Left lung (tissue), 10 donors: ENCODE data around the gene EFNB2. TPM values are rescaled to one million over a fixed set of nuclear protein-coding genes. Genes with fewer than 3 reads are reported as not detected.

Experiments used
- ATAC-seq: fragments of 200-7000 bp; cut with Tn5 transposase; one replicate; pipeline ENCODE4 v1.9.1; 2020; ENCODE audit warnings: moderate library complexity
- DNase-seq, 4 donors: peaks; one replicate each; pipeline ENCODE4 v3.0.0-alpha.2; 2013 to 2020
- H3K27ac ChIP-seq, 2 donors: fragments of 200-600 bp; sonication (generic) in 1 of 2; one replicate each; pipeline versions ENCODE4 v1.5.0 to v1.8.0; 2020 to 2021
- H3K27me3 ChIP-seq, 2 donors: fragments of 200-600 bp; sonication (generic) in 1 of 2; one replicate each; pipeline versions ENCODE4 v1.5.0 to v1.8.0; 2020 to 2021
- H3K36me3 ChIP-seq, 2 donors: fragments of 200-600 bp; sonication (generic) in 1 of 2; one replicate each; pipeline versions ENCODE4 v1.5.0 to v1.8.0; 2020 to 2021
- H3K4me1 ChIP-seq, 2 donors: fragments of 200-600 bp; one replicate each; pipeline ENCODE4 v1.8.0; 2021
- H3K4me3 ChIP-seq, 2 donors: fragments of 200-600 bp; sonication (generic) in 1 of 2; one replicate each; pipeline versions ENCODE4 v1.5.0 to v1.8.0; 2020 to 2021; ENCODE audit warnings: mild to moderate bottlenecking in 1 of 2
- H3K9me3 ChIP-seq, 2 donors: fragments of 200-600 bp; sonication (generic) in 1 of 2; one replicate each; pipeline versions ENCODE4 v1.5.0 to v1.8.0; 2020 to 2021
- CTCF ChIP-seq, 2 donors: fragments of 200-600 bp; sonication (generic) in 1 of 2; IDR thresholded peaks; one replicate each; pipeline versions ENCODE4 v1.5.0 to v1.8.0; 2021; ENCODE audit warnings: antibody characterized with exemption in 2 of 2
- intact Hi-C, 2 donors: fragments of 100-400 bp; cut with DNase I; formaldehyde crosslinking; loops; one replicate each; pipeline versions ENCODE4 v1.11.2 to v1.14.2; 2022
- polyA plus RNA-seq, 6 donors: library from polyadenylated mRNA; unstranded; fragments of 120-200 nt; gene quantifications; one replicate each; pipeline ENCODE4 v1.2.1, GENCODE V29; 2013; ENCODE audit not compliant: insufficient read length in 6 of 6
- total RNA-seq, 2 donors: library from RNA; stranded (reverse); fragmentation: NEBNext Ultra II Directional; extraction: Animal tissue kit (Norgen Biotek cat#: 25700); gene quantifications; one replicate each; pipeline ENCODE4 v1.2.1, GENCODE V29; 2021
- donor health status: DM: no; HTN: yes; CAD: no.
- donor health status: DM: no; HTN: no; CAD: no.

EFNB2 gene
- total and polyA plus RNA-seq, 8 donors, result 39.6 to 95.6 (median 85.5) TPM

GRCh38 chr13:106449096-106449495 lies 86.4 kb downstream of the EFNB2 start:
- ATAC-seq, result no peak
- H3K36me3 ChIP-seq, result no peaks in the 10 kb centered on the region
- no peaks in the 10 kb centered on the region for H3K4me1 ChIP-seq
- intact Hi-C loops, result no loop called here
- H3K9me3 ChIP-seq, result no peaks in the 10 kb centered on the region
- H3K27me3 ChIP-seq, result no peaks in the 10 kb centered on the region
- no peak for DNase-seq
- H3K27ac ChIP-seq, result no peak overlapping the region
- no peak overlapping the region for H3K4me3 ChIP-seq
- TF ChIP-seq CTCF (IDR thresholded peaks at IDR 0.05), result no peak

GRCh38 chr13:106445996-106446395 lies 89.5 kb downstream of the EFNB2 start:
- Histone ChIP-seq H3K4me3 (no peak overlapping the region), H3K4me1 (no peaks in the 10 kb centered on the region), H3K9me3 (no peaks in the 10 kb centered on the region), H3K36me3 (no peaks in the 10 kb centered on the region), H3K27me3 (no peaks in the 10 kb centered on the region), H3K27ac (no peak overlapping the region)
- TF ChIP-seq CTCF (IDR thresholded peaks at IDR 0.05), result no peak
- intact Hi-C loops, result no loop called here
- ATAC-seq, result no peak
- DNase-seq, result no peak

- Histone ChIP-seq H3K27ac (no peak overlapping the region), H3K36me3 (no peaks in the 10 kb centered on the region), H3K9me3 (no peaks in the 10 kb centered on the region), H3K4me3 (no peak overlapping the region), H3K27me3 (no peaks in the 10 kb centered on the region), H3K4me1 (no peaks in the 10 kb centered on the region)
- ATAC-seq (no peak), DNase-seq (no peak)
- no peak for TF ChIP-seq CTCF (IDR thresholded peaks at IDR 0.05)
- intact Hi-C loops, result no loop called here
Measured at GRCh38 chr13:106443607-106444322, 91.7 kb downstream of the EFNB2 start.

- ATAC-seq (no peak), DNase-seq (no peak)
Measured at GRCh38 chr13:106440866-106441265, 94.6 kb downstream of the EFNB2 start.

More at GRCh38 chr13:106440866-106441265, 94.6 kb downstream of the EFNB2 start:
- no peaks in the 10 kb centered on the region for H3K27me3 ChIP-seq
- H3K4me1 ChIP-seq, result no peaks in the 10 kb centered on the region
- no peak overlapping the region for H3K27ac ChIP-seq
- no peak for TF ChIP-seq CTCF (IDR thresholded peaks at IDR 0.05)
- H3K9me3 ChIP-seq, result no peaks in the 10 kb centered on the region
- no peaks in the 10 kb centered on the region for H3K36me3 ChIP-seq
- no peak overlapping the region for H3K4me3 ChIP-seq
- intact Hi-C loops, result no loop called here

Other genes starting within 250 kb of the EFNB2 start
- gene ARGLU1, start 32.5 kb upstream of the EFNB2 start, total RNA-seq, result 10 to 100 TPM; 67.3 to 84.2 TPM
- gene ARGLU1, start 32.5 kb upstream of the EFNB2 start, polyA plus RNA-seq, result 100 to 1,000 TPM; 341 to 482 (median 407) TPM